Hematopoietic multipotent progenitor cell treated with erythropoietin and hydrocortisone succinate and interleukin-3 and kit ligand, for 4 days (in vitro differentiated cells): ENCODE measurements around the gene RPS2.
"Not testable (repeated sequence)": the region's sequence is repeated elsewhere in the genome, so short reads cannot be mapped to it uniquely, and the experiment has no call there.

Experiments
- DNase-seq: peaks from one replicate; pipeline ENCODE4 v3.0.0-alpha.2; 2015

RPS2 gene

GRCh38 chr16:1941162-1942046 is 23.2 kb downstream of the RPS2 start:
- DNase-seq: no peak

- no peak for DNase-seq
Observed at GRCh38 chr16:1940273-1941161, 24.1 kb downstream of the RPS2 start.

GRCh38 chr16:1939833-1940232 is 24.8 kb downstream of the RPS2 start:
- not testable (repeated sequence) for DNase-seq

DNA sequence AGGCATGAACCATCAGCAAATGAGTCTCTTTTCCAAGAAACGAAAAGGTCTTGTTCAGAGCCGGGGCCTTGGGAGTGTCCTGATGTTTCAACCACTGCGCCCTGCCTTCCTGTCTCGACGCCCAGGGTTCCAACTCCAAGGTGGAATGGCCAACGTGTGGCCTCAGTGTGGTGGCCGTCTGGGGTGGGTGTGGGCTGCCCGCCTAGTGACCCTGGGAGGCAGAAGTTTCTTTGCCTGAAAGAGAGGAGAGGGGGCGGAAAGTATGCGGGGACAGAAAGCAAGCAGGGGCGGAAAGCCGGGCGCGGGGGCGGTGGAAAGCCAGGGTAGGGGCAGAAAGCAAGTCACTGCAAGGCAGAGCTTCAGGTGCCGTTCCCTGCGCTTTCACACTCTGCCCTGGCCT is 25.7 kb downstream of the RPS2 start:
- DNase-seq: no peak

DNA sequence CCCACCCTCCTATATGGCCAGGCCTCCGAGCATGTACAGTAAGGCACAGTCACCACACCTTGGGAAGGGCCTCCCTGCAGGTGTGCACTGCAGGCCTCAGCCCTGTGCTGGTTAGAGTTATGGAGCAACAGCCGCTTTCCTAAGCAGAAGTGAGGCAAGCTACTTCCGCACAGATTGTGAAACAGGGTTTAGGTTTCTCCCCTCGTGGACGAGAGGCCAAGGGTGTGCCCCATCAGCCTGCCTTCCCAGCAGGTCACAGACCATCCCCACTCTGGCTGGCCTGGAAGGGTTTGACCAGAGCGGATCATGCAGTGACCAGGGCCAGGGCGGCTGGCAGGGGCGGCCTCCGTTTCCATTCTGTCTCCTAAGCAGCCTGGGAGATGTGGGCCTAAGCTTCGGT is 26.3 kb downstream of the RPS2 start:
- DNase-seq: peak; percentile 61

- no peak for DNase-seq
Observed at GRCh38 chr16:1936945-1937479, 27.6 kb downstream of the RPS2 start.

DNA sequence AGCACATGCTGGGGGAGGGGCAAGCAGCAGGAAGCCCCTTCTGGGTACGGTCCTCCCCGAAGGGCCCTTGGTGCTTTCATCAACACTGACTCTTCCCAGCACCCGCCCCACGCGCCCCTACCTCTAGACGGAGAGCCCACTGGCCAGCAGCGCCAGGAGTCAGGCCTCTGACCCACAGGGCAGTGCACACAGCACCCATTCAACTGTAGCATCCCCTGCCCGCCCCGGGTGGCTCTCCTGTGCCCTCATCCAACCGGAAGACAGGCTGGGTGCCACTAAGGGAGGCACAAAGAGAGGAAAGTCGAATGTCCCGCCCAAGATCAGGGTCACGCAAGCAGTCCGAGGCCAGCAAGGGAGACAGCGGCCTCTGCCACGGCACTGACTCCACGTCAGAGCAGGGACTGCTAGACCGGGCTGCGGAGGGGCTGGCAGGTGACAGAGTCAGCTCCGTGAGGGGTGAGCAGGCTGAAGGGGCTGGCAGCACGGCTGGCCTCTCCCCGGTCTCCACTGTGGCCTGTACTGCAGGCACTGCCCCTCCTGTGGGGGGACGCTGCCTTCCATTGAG is 31.4 kb downstream of the RPS2 start:
- no peak for DNase-seq

GRCh38 chr16:1932050-1933028 is 32.3 kb downstream of the RPS2 start:
- no peak for DNase-seq

DNA sequence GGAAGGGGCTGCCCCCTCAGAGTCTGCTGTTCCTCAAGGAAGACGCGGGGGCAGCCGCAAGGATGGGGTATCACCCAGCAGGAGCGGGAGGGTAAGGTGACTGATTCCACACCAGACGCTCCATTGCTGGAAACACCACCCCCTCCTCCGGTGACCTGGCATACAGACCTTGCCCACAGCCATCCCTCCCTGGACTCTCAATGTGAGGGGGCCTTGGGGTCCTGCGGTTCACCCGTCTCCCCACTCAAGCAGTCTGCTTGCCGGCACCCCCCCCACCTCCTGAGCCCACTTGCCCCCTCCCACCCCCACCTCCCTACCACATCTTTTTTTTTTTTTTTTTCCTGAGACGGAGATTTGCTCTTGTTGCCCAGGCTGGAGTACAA is 34.3 kb downstream of the RPS2 start:
- DNase-seq: no peak

- DNase-seq: peak; percentile 93
Observed at GRCh38 chr16:1929578-1930337, 34.9 kb downstream of the RPS2 start.

GRCh38 chr16:1929105-1929504 is 35.5 kb downstream of the RPS2 start:
- peak; percentile 56 for DNase-seq

DNA sequence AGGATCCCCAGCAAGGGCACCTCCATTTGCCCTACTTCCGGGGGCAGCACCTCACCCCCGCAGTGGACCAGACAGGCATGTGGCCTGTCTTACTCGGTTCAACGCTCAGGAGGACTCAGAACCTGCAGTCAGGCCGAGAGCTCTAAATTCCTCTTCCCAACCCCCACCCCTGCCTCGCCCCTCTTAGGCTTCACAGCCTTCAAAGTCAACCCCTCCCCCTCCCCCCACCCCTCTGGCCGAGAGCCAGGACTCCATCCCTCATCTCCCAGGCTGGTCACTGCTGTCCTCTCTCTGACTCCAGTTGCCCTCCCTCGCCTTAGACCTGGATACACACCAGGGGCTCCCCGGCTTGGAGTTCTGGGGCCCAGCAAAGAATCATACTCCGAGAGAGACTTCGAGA is 38.4 kb downstream of the RPS2 start:
- no peak for DNase-seq

DNA sequence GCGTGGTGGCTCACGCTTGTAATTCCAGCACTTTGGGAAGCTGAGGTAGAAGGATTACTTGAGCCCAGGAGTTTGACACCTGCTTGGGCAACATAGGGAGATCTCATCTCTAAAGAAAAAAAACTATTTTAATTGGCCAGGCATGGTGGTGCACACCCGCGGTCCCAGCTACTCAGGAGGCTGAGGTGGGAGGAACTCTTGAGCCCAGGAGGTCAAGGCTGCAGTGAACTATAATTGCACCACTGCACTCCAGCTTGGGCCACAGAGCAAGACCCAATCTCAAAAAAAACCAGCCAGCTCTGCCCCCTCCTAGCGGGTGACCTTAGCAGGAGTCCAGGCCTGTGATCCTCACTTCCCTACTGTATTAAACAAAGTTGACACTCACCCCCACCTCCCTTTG is 40.5 kb downstream of the RPS2 start:
- DNase-seq: no peak

GRCh38 chr16:1923299-1924034 is 41.2 kb downstream of the RPS2 start:
- peak; percentile 41 for DNase-seq

DNA sequence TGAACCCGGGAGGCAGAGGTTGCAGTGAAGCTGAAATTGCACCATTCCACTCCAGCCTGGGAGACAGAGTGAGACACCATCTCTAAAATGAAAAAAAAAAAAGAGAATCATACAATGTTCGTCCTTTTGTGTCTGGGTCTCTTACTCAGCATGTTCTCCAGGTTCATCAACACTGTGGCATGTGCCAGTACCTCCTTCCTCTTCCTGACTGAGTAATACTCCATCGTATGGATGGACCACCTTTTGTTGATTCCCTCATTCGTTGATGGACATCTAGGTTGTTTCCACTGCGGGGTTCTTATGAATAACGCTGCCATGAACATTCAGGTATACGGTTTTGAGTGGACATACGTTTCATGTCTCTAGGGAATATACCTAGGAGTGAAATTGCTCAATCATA is 42.3 kb downstream of the RPS2 start:
- no peak for DNase-seq

- DNase-seq: peak; percentile 70
Observed at GRCh38 chr16:1920727-1921171, 43.9 kb downstream of the RPS2 start.

- DNase-seq: not testable (repeated sequence)
Observed at GRCh38 chr16:1920122-1920521, 44.5 kb downstream of the RPS2 start.

DNA sequence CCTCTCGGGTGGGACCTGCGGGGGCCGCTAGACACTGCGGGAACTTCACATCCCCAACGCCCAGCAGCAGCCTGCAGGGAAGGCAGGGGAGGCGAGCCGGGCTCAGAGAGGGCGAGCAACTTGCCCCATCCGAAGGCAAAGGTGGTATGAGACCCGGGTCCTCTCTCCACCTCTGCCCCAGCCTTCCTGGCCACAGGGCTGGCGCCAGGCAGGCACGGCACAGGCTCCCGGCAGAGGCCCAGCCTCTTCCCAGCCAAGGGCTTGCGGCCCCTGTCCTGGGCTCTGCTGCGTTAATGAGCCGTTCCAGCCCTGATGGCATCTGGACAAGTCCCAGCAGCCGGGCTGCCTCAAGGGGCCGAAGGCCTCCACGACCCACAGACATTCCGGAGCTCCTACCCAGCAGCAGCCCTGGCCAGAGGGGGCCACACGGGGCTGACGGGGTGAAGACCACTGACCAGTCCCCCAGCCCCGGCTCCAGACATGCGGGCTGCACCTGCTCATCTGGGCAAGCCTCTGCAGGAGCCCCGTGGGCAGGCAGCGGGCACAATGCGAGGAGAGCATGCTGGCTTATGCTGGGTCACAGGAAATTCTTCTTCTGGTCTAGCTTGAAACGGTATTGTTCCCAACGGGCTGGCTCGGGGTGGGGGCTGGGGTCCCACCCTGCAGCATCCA is 45.2 kb downstream of the RPS2 start:
- no peak for DNase-seq
